HG03378 (cell line): ENCODE results near the gene STUB1.
A peak's percentile ranks its signal among the peaks of the same experiment; 100 is the strongest.
"Not testable (repeated sequence)": the region's sequence is repeated elsewhere in the genome, so short reads cannot be mapped to it uniquely, and the experiment has no call there.

ENCODE experiments used
- ATAC-seq: cut with Tn5 transposase; IDR thresholded peaks from one replicate; pipeline ENCODE4 v1.9.1; 2021; ENCODE audit warnings: mild to moderate bottlenecking, moderate library complexity; ENCODE audit not compliant: unreplicated experiment

STUB1 gene

DNA sequence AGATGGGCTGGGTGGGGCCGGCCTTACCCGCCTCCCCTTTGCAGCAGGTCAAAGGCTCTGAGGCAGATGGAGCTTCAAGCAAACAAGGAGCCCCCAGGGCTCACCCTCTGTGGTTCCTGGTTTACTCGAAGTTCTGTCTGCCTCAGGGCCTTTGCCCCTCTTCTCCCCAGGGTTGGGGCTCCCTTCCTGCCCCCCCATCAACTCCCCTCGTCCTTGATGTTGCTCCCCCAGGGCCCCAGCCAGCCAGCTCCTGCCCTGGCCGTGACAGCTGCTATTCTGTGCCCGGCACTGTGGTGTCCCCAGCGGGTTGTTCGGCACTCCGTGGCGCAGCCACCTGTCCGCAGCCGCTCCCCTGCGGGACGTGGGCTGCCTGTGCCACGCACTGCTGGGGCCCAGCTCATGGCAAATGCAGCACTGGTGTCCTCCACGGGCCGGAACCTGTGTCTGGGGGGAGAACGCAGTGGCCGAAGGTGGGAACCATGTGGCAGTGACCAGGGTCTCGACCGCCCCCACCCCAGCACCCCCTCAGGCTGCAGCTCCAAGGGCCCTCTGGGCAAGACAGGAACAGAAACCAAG, 30.4 kb downstream of the STUB1 start:
- no peak for ATAC-seq

DNA sequence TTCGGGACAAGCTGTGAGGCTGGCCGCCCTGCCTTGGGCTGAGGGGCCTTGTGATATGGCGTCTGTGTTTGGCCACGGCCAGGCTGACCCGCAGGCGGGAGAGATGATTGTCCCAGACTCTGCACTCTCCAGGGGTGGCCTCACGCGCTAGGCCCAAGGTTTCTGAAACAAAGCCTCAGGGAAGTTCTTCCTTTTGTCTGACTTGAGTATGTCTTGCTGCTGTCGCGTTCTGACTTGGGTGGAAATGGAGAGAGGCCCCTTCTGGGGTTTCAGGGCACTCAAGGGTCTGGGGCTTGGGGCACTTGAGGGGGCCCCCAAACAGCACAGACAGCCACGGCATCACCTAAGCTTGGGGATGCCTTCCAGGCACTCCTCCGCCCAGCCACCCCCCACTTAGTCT, 30.9 kb downstream of the STUB1 start:
- no peak for ATAC-seq

DNA sequence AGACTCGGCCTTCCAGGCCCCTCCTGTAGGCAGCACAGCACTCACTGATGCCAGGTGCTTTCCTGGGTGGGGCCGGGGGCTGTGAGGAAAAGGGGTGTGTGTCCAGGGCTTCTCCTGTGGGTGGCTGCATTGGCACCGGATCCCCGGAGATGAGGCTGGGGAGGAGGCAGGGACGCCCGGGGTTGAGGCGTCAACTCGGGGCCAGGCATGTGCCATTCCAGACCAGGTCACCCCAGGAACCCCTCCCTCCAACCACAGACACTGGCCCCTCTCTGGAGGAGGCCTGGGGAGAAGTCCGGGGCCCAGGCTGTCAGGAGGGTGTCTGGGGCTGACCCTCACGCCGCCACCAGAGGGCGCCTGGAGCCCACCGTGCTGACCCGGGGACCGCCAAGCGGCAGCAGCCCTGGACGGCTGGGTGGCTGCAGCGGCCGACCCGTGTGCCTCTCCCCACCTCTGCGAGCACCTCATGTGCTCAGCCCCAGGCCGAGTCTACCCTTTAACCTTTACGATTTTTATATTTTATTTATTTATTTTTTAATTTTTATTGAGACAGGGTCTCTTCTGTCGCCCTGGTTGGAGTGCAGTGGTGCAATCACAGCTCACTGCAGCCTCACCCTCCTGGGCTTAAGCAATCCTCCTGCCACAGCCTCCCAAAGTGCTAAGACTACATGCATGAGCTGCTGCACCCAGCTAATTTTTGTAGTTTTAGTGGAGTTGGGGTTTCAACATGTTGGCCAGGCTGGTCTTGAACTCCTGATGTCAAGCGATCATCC, 31.5 kb downstream of the STUB1 start:
- no peak for ATAC-seq

DNA sequence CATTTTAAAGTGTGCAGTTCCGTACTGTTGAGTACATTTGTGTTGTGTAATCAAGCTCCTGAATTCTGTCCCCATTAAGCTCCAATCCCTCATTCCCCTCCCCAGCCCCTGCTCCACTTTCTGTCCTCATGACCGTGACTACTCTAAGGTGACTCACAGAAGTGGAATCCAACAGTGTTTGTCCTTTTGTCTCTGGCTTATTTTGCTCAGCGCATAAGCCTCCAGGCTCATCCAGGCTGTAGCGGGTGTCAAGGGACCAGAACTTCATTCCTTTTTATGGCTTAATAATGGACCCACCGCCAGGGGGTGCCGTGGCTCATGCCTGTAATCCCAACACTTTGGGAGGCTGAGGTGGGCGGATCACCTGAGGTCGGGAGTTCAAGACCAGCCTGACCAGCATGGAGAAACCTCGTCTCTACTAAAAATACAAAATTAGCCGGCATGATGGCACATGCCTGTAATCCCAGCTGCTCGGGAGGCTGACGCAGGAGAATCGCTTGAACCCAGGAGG, 32.6 kb downstream of the STUB1 start:
- ATAC-seq = not testable (repeated sequence)

DNA sequence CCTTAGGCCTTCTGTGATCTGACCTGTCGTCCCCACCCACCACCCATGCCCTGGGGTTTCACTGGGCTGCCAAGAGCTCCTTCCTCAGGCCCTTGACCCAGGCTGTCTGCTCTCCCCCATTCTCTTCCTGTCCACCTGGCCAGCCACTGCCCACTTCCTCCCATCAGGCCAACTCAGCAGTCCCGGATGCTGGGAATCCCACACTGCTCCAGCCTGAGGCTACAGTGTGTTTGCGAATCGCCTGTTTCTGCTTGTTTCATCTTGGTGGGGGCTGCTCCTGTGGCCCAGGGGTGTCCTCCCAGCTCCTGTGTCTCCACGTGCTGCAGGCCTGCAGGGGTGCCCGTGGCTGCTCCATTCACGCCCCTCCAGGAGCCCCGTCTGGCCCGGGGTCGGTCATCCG, 33.9 kb downstream of the STUB1 start:
- ATAC-seq = no peak

DNA sequence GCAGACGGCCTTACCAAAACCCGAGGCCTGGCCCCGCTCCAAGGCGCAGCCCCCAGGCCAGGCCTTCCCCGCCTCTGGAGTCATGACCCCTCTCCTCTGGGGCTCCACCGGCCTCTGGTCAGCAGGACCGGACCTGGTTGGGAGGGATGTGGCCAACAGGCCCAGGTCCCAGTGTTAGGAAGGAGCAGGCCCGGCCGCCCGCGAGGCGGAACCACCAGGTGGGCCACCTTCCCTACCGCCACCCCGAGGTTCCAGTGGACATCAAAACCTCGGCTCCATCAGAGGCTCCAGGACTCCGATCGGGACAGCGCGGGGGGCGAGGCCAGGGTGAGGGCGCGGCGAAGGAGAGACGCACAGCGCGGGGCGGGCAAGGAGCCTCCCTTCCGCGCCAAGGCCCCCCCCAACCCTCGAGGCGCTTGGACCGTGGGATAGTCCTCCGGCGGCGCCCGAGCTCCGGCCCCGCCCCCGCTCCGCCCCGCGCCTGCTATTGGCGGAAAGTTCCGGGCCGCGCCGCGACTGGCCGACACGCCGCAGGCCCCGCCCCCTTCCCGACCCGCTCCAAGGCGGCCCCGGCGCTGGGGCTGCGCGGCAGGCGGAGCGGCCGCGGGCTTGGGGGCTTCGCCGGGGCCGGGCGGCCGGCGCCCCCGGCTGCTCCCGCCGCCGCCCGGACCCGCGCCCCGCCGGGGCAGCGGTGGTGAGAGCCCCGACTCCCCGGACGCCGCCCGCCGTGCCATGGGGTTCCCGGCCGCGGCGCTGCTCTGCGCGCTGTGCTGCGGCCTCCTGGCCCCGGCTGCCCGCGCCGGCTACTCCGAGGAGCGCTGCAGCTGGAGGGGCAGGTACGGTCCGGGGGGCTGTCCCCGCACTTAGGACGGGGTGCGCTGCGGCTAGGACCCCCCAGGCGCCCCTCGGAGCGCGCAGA, 34.6 kb downstream of the STUB1 start, which contains the start of gene METRN:
Gene METRN, plus strand, starts transcription at position 561 of the 919 bp plus-strand sequence. Its CDS starts 172 bp downstream, at position 733.
- no peak for ATAC-seq

DNA sequence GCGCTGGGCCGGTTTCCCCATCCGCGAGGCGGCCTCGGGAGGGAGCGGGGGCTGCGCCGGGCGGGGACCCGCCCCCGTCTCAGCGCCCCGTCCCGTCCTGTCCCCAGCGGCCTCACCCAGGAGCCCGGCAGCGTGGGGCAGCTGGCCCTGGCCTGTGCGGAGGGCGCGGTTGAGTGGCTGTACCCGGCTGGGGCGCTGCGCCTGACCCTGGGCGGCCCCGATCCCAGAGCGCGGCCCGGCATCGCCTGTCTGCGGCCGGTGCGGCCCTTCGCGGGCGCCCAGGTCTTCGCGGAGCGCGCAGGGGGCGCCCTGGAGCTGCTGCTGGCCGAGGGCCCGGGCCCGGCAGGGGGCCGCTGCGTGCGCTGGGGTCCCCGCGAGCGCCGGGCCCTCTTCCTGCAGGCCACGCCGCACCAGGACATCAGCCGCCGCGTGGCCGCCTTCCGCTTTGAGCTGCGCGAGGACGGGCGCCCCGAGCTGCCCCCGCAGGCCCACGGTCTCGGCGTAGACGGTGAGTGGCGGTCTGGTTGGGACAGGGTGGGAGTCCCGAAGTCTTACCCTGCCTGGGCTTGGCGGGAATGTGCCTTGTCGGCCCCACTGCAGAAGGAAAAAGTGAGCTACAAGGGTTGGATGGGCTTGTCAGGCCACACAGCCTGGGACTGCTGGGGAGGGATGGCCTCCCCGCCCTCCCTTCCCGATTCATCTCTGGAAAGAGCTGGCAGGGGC, 35.4 kb downstream of the STUB1 start:
- no peak for ATAC-seq

DNA sequence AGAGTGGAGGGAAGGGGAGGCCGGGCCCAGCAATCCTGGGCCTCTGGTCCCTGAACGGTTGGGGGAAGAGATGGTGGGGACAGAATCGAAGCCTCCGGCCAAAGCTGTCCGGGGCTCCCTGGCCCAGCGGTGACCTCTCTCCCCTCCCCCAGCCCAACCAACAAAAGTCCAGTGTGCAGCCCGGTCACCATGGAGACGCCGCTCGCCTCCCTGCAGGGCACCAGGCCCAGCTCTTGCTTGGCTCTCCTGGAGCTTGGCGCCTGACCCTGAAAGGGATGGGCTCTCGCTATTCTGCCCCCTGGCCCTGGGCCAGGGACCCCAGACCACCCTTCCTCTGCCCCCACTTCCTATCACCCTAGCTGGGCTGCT, 36.0 kb downstream of the STUB1 start:
- no peak for ATAC-seq

DNA sequence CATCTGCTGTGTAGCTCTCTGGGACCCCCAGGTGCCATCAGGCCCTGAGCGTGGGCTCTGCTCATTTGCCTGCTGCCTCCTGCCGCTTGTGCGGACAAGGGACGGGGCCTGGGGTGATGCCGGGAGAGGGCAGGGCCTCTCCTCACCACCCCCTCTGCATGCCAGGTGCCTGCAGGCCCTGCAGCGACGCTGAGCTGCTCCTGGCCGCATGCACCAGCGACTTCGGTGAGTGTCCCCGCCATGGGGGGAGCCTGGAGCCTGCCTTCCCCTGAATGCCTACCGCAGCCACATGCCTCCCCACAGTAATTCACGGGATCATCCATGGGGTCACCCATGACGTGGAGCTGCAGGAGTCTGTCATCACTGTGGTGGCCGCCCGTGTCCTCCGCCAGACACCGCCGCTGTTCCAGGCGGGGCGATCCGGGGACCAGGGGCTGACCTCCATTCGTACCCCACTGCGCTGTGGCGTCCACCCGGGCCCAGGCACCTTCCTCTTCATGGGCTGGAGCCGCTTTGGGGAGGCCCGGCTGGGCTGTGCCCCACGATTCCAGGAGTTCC, 36.6 kb downstream of the STUB1 start:
- ATAC-seq = no peak

DNA sequence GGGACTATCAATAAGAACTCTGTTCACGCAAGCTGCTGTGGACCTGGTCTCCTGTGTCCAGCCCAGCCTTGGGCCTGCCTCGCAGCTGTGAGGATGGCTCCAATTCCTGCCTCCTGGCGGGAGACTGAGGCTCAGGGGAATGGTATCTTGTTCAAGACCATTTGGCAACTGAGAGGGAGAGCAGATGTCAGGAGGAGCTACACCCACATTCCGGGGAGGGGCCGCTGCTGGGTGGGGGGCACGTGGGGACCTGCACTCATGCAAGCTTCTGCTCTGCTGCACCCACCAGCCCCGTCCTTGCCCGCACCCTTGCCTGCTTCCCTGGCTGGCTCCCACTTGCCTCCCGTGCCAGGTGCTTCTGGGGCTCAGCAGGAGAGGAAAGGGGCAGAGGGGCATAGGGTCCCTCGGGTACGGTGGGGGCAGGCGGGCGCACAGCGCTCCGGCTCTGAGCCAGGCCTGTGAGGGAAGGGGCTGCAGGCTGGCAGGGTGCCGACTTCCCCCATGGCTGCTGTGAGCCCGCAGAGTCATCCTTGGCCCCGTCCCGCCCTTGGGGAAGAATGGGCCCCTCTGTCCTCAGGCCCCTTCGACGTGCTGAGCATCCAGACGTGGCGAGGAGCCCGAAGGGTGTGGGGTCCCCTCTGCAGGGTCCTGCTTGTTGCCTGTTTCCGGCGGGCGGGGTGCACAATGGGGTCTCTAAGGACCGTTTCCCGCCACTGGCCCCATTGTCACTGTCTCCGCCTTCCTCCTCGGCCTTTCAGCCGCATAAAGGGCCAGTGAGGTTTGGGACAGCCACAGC, 37.4 kb downstream of the STUB1 start:
- no peak for ATAC-seq

DNA sequence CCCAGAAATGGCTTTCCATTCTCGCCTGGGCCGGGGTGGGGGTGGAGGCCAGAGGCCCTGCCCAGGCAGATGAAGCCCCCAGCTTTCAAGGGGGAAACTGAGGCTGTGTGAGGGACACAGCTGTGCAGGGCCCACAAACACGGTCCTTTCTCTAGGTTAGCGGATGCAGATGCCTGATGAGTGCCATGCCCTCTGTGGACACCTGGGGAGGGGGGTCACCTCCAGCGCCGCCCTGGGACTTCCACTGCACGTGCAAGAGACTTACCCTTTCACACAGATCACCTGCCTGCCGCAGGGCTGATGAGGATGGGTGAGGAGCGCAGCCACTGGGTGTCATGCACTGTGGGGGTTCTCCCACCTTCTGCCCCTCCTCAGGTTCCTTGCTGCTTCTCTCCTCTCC, 38.2 kb downstream of the STUB1 start:
- no peak for ATAC-seq

DNA sequence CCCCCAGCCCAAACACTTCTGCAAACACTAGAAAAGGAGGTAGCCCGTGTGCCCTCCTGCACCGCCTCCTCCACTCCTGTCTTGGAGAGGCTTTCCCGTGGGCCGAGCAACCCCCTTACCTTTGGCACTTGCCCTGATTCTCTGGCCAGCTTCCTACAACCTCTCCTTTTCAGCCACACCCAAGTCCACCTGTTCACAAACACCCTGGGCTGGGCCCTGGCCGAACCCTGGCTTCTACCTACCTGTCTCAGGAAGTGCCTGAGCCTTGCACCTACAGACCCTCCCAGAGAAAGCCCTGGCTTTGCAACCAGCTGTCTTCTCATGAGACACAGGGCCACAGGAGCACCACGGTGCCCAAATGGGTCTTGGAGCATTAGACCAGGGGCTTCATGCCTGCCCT, 38.7 kb downstream of the STUB1 start:
- no peak for ATAC-seq

DNA sequence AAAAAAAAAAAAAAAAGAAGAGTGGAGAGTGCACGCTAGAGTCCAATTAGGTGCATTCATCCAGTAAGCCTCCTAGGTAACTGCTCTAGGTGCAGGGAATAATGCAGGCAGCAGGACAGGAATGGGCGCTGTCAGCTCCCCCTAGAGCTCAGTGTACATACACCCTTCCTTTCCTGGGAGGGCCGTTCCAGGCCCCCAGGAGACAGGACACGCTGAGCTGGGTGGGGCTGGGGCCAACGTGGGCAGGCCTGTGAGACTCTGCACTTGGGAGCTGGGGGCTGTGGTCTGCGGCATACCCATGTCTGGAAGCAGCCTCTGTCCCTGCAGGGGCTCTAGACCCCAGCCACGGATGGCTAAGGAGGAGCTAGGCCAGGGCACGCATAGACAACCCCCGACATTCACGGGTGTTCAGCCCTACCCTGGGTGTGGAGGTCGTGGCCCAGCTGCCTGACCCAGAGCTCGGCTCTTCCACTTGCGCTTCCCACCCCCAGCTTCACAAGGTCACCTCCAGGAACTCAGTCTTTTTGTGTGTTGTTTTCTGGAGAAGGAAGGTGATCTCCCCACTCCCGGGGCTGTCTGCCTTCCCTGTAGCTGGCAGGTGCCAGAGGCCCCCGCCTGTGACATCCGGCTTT, 39.7 kb downstream of the STUB1 start:
- ATAC-seq = no peak

DNA sequence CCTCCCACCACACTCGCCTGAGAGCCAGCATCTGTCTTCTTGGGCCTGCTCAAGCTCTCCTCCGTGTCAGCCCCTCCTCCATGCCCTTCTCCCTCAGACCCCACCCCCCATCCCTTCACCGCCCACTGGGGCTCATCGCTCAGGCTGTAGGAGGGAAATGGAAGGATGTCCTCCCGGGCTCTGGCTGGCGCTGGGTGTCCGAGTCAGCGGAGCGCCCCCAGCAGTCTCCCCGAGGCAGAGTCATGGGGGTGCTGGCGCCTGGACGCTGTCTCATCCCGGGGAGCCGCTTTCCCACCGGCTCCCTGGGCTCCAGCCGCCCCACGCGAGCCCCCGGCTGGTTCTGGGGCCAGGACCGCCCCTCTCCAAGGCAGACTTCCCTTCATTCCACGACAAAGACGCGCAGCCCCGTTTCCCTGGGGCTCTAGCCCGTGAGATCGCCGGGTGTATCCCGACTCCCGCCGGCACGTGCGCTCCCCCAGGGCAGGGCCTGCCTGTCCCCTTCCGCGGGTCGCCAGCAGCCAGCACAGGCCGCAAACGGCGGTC, 40.3 kb downstream of the STUB1 start:
- peak; percentile 3 for ATAC-seq

DNA sequence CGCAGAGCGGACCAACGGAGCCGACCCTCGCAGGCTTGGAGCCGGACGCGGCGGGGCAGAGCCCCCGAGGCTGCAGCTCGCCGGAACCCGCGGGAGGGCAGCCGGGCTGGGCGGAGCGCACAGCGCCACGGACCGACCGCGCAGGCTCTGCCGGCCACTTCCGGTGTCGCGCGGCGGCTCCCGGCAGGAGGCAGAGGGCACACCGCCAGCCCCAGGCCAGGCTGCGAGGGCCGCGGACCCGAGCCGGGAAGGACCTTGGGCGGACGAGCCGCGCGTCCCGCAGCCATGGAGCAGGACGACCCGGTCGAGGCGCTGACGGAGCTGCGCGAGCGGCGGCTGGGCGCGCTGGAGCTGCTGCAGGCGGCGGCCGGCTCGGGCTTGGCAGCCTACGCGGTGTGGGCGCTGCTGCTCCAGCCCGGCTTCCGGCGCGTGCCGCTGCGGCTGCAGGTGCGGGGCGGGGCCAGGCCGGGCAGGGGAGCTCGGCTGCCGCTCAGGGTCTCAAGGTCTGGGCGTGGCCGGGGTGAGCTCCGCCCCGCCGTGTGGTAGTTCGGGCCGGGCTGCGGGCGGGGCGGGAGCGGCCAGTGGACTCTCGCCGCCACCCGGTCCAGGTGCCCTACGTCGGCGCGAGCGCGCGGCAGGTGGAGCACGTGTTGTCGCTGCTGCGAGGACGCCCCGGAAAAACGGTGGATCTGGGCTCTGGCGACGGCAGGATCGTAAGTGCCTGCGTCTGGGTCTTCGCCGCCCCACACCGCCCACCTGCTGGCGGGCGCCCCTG, 41.0 kb downstream of the STUB1 start, which contains the start of gene ANTKMT:
Gene ANTKMT, plus strand, starts transcription at position 157 of the 775 bp plus-strand sequence. Its CDS starts 129 bp downstream, at position 286.
- ATAC-seq = peak; percentile 33

DNA sequence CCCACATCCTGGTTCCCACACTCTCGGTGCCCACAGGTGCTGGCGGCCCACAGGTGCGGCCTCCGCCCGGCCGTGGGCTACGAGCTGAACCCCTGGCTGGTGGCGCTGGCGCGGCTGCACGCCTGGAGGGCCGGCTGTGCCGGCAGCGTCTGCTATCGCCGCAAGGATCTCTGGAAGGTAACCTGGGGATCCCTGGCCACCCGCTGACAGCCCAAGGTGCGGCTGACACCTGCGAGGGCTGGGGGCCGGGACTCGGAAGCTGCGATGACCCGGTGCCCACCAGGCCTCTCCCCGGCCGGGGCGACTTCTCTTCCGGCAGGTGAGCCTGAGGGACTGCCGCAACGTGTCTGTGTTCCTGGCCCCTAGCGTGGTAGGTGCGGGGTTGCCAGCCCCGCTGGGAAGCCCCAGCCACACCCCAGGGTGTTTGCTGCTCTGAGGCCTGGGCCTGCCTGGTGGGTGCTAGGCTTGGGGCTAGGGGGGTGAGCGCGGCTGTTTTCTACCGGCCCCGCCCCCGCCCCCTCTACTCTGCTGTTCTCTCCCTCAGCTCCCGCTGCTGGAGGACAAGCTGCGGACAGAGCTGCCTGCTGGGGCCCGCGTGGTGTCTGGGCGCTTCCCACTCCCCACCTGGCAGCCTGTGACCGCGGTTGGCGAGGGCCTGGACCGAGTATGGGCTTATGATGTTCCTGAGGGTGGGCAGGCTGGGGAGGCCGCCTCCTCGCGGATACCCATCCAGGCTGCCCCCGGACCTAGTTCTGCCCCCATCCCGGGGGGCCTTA, 41.7 kb downstream of the STUB1 start:
- no peak for ATAC-seq
